Thyroid gland (tissue), 4 donors: ENCODE data around the gene C12orf42.
"Not testable (repeated sequence)": the region's sequence is repeated elsewhere in the genome, so short reads cannot be mapped to it uniquely, and the experiment has no call there.

Experiments used
- POLR2A ChIP-seq, 2 donors: fragments of 450-650 bp; IDR thresholded peaks; one replicate each; pipeline ENCODE4 v1.6.1; 2017; ENCODE audit warnings: antibody characterized with exemption in 2 of 2, mild to moderate bottlenecking in 2 of 2, moderate library complexity in 1 of 2
- TF ChIP-seq, protein P1 (sequence below), 6 experiments: fragments of 200-600 bp in 3 of 6; fragments of 450-650 bp in 3 of 6; sonication (generic) in 3 of 6; IDR thresholded peaks; one replicate each; pipeline ENCODE4 v1.5.1; 2016 to 2019; ENCODE audit warnings: antibody characterized with exemption in 6 of 6, mild to moderate bottlenecking in 2 of 6, inconsistent platforms in 1 of 6, moderate library complexity in 1 of 6

DNA sequence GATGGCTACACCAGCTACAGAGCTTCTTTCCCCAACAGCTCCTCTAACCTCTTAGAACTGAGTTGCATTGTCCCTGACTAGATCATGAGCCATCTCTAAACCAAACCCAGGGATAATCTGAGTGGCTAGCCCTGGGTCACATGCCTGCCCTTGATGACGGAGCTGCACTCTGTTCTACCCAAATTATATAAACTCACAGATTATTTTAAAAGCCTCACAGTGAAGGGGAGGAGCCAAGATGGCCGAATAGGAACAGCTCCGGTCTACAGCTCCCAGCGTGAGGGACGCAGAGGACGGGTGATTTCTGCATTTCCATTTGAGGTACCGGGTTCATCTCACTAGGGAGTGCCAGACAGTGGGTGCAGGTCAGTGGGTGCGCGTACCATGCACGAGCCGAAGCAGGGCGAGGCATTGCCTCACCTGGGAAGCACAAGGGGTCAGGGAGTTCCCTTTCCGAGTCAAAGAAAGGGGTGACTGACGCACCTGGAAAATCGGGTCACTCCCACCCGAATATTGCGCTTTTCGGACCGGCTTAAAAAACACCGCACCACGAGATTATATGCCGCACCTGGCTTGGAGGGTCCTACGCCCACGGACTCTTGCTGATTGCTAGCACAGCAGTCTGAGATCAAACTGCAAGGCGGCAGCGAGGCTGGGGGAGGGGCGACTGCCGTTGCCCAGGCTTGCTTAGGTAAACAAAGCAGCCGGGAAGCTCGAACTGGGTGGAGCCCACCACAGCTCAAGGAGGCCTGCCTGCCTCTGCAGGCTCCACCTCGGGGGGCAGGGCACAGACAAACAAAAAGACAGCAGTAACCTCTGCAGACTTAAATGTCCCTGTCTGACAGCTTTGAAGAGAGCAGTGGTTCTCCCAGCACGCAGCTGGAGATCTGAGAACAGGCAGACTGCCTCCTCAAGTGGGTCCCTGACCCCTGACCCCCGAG is 61.3 kb downstream of the C12orf42 start:
- TF ChIP-seq, protein P1, sequence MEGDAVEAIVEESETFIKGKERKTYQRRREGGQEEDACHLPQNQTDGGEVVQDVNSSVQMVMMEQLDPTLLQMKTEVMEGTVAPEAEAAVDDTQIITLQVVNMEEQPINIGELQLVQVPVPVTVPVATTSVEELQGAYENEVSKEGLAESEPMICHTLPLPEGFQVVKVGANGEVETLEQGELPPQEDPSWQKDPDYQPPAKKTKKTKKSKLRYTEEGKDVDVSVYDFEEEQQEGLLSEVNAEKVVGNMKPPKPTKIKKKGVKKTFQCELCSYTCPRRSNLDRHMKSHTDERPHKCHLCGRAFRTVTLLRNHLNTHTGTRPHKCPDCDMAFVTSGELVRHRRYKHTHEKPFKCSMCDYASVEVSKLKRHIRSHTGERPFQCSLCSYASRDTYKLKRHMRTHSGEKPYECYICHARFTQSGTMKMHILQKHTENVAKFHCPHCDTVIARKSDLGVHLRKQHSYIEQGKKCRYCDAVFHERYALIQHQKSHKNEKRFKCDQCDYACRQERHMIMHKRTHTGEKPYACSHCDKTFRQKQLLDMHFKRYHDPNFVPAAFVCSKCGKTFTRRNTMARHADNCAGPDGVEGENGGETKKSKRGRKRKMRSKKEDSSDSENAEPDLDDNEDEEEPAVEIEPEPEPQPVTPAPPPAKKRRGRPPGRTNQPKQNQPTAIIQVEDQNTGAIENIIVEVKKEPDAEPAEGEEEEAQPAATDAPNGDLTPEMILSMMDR (IDR thresholded peaks at IDR 0.05) = not testable (repeated sequence)
- TF ChIP-seq POLR2A (IDR thresholded peaks at IDR 0.05) = not testable (repeated sequence)
